Measurements from ENCODE around the gene AJAP1.

The AJAP1 gene

DNA sequence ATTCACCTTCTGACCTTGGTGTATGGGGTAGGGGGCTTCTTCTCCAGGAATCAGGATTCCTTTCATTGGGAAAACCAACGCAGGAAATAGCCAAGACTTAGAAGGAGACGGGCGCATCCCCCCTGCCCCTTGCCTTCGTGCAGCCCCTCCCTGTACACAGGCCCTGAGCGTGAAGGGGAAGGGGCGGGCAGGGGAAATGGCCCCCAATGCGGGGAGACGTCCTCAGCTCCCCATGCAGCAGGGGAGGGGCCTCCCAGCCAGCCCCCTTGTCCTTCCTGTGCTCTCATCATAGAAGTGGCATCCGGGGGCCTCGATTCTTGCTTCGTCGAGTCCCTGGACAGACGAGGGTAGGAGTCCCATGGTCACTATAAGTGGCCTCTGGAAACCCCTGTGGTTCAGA lies 116.9 kb downstream of the AJAP1 start:
- Histone ChIP-seq H3K23ac (ENCODE audit: low read length) (no peak overlapping the region), H3K18ac (ENCODE audit: low read length) (no peak overlapping the region), H3K27me3 (ENCODE audit: insufficient read depth, low read length, poor library complexity) (no peaks in the 10 kb centered on the region), H4K8ac (ENCODE audit: low read depth, low read length) (no peak overlapping the region), H3K56ac (ENCODE audit: low read length) (no peak overlapping the region), H2BK5ac (ENCODE audit: low read length) (no peak overlapping the region), H4K5ac (ENCODE audit: low read length) (no peak overlapping the region), H3K4me3 (ENCODE audit: low read length) (no peak overlapping the region), H3K4me2 (ENCODE audit: low read length) (no peak overlapping the region), H3K79me2 (ENCODE audit: control insufficient read depth, insufficient read depth, low read length) (no peaks in the 10 kb centered on the region), H3K79me1 (ENCODE audit: low read length) (no peaks in the 10 kb centered on the region), H3K4me1 (ENCODE audit: control insufficient read depth, low read depth, low read length) (no peaks in the 10 kb centered on the region), H3K4ac (ENCODE audit: low read depth, low read length) (no peak overlapping the region), H3K36me3 (ENCODE audit: control insufficient read depth, insufficient read depth, low read length) (no peaks in the 10 kb centered on the region), H2BK15ac (replicated peaks; ENCODE audit: low read depth) (no peak overlapping the region), H2BK120ac (ENCODE audit: low read depth, low read length) (no peak overlapping the region), H3K9ac (ENCODE audit: low read length) (no peak overlapping the region), H2AK5ac (ENCODE audit: low read length) (no peak overlapping the region), H3K27ac (ENCODE audit: low read depth, low read length) (no peak overlapping the region)
- WGBS (ENCODE audit: extremely low coverage, insufficient coverage, low lambda C conversion rate) = no CpG with 5 or more reads among the region's 13 CpGs
- DNase-seq = no peak

- Histone ChIP-seq H2BK120ac (ENCODE audit: low read depth, low read length) (no peak overlapping the region), H2BK5ac (ENCODE audit: low read length) (no peak overlapping the region), H3K23ac (ENCODE audit: low read length) (no peak overlapping the region), H3K4ac (ENCODE audit: low read depth, low read length) (no peak overlapping the region), H3K56ac (ENCODE audit: low read length) (no peak overlapping the region), H3K27ac (ENCODE audit: low read depth, low read length) (no peak overlapping the region), H3K4me1 (ENCODE audit: control insufficient read depth, low read depth, low read length) (no peaks in the 10 kb centered on the region), H3K9ac (ENCODE audit: low read length) (no peak overlapping the region), H3K79me2 (ENCODE audit: control insufficient read depth, insufficient read depth, low read length) (no peaks in the 10 kb centered on the region), H3K79me1 (ENCODE audit: low read length) (no peaks in the 10 kb centered on the region), H2AK5ac (ENCODE audit: low read length) (no peak overlapping the region), H4K5ac (ENCODE audit: low read length) (no peak overlapping the region), H2BK15ac (replicated peaks; ENCODE audit: low read depth) (no peak overlapping the region), H3K18ac (ENCODE audit: low read length) (no peak overlapping the region), H3K27me3 (ENCODE audit: insufficient read depth, low read length, poor library complexity) (no peaks in the 10 kb centered on the region), H3K36me3 (ENCODE audit: control insufficient read depth, insufficient read depth, low read length) (no peaks in the 10 kb centered on the region), H3K4me3 (ENCODE audit: low read length) (no peak overlapping the region), H4K8ac (ENCODE audit: low read depth, low read length) (no peak overlapping the region), H3K4me2 (ENCODE audit: low read length) (no peak overlapping the region)
- no CpG with 5 or more reads among the region's 8 CpGs for WGBS (ENCODE audit: extremely low coverage, insufficient coverage, low lambda C conversion rate)
- DNase-seq = no peak
Measured at GRCh38 chr1:4771721-4772120, 117.3 kb downstream of the AJAP1 start.

DNA sequence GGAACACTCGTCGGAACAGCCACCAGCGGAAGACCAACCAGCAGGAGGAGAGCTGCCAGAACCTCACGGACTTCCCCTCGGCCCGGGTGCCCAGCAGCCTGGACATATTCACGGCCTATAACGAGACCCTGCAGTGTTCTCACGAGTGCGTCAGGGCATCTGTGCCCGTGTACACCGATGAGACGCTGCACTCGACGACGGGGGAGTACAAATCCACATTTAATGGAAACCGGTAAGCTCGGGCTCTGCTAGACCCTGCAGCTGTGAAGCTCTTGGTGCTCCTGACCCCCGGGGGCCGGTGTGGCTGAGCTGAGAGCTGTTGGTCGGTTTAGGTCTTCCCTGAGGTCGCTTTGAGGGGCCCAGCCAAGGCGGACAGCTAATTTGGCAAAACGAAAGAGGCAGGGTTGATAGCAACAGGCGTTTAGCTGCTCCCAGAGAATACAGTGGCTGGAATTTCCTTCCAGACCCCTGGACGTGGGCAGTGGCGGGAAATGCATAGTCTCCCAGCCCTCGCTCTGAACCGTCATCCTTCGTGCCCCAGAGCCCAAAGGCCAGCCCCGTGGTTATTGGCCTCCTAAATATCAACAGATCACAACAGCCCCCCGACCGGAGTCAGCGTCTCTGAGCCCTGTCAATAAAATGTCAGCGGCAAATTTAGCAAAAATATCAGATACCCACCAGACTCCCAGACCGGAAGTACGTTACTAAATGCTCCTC lies 118.0 kb downstream of the AJAP1 start:
- Histone ChIP-seq H2AK5ac (ENCODE audit: low read length) (no peak overlapping the region), H4K8ac (ENCODE audit: low read depth, low read length) (no peak overlapping the region), H4K5ac (ENCODE audit: low read length) (no peak overlapping the region), H3K27me3 (ENCODE audit: insufficient read depth, low read length, poor library complexity) (no peaks in the 10 kb centered on the region), H2BK15ac (replicated peaks; ENCODE audit: low read depth) (no peak overlapping the region), H3K27ac (ENCODE audit: low read depth, low read length) (no peak overlapping the region), H3K9ac (ENCODE audit: low read length) (no peak overlapping the region), H2BK120ac (ENCODE audit: low read depth, low read length) (no peak overlapping the region), H3K56ac (ENCODE audit: low read length) (no peak overlapping the region), H3K79me1 (ENCODE audit: low read length) (no peaks in the 10 kb centered on the region), H2BK5ac (ENCODE audit: low read length) (no peak overlapping the region), H3K18ac (ENCODE audit: low read length) (no peak overlapping the region), H3K4ac (ENCODE audit: low read depth, low read length) (no peak overlapping the region), H3K23ac (ENCODE audit: low read length) (peak overlapping the region; percentile 66), H3K4me2 (ENCODE audit: low read length) (no peak overlapping the region), H3K79me2 (ENCODE audit: control insufficient read depth, insufficient read depth, low read length) (no peaks in the 10 kb centered on the region), H3K4me3 (ENCODE audit: low read length) (no peak overlapping the region), H3K36me3 (ENCODE audit: control insufficient read depth, insufficient read depth, low read length) (no peaks in the 10 kb centered on the region), H3K4me1 (ENCODE audit: control insufficient read depth, low read depth, low read length) (no peaks in the 10 kb centered on the region)
- no CpG with 5 or more reads among the region's 37 CpGs for WGBS (ENCODE audit: extremely low coverage, insufficient coverage, low lambda C conversion rate)
- no peak for DNase-seq

- H4K8ac ChIP-seq (ENCODE audit: low read depth, low read length) = no peak overlapping the region
- no peak overlapping the region for H3K27ac ChIP-seq (ENCODE audit: low read depth, low read length)
- H2BK5ac ChIP-seq (ENCODE audit: low read length) = no peak overlapping the region
- no peak overlapping the region for H3K4ac ChIP-seq (ENCODE audit: low read depth, low read length)
- H2AK5ac ChIP-seq (ENCODE audit: low read length) = no peak overlapping the region
- no peak overlapping the region for H2BK120ac ChIP-seq (ENCODE audit: low read depth, low read length)
- H3K4me2 ChIP-seq (ENCODE audit: low read length) = no peak overlapping the region
- H3K4me3 ChIP-seq (ENCODE audit: low read length) = no peak overlapping the region
- no peak overlapping the region for H2BK15ac ChIP-seq (replicated peaks; ENCODE audit: low read depth)
- H3K56ac ChIP-seq (ENCODE audit: low read length) = no peak overlapping the region
- no peaks in the 10 kb centered on the region for H3K36me3 ChIP-seq (ENCODE audit: control insufficient read depth, insufficient read depth, low read length)
- no peak overlapping the region for H3K9ac ChIP-seq (ENCODE audit: low read length)
- no CpG with 5 or more reads among the region's 7 CpGs for WGBS (ENCODE audit: extremely low coverage, insufficient coverage, low lambda C conversion rate)
- no peak overlapping the region for H3K18ac ChIP-seq (ENCODE audit: low read length)
- H3K27me3 ChIP-seq (ENCODE audit: insufficient read depth, low read length, poor library complexity) = no peaks in the 10 kb centered on the region
- no peaks in the 10 kb centered on the region for H3K4me1 ChIP-seq (ENCODE audit: control insufficient read depth, low read depth, low read length)
- DNase-seq = no peak
- H3K79me2 ChIP-seq (ENCODE audit: control insufficient read depth, insufficient read depth, low read length) = no peaks in the 10 kb centered on the region
- no peak overlapping the region for H3K23ac ChIP-seq (ENCODE audit: low read length)
- H3K79me1 ChIP-seq (ENCODE audit: low read length) = no peaks in the 10 kb centered on the region
- no peak overlapping the region for H4K5ac ChIP-seq (ENCODE audit: low read length)
Measured at GRCh38 chr1:4773226-4773625, 118.8 kb downstream of the AJAP1 start.

DNA sequence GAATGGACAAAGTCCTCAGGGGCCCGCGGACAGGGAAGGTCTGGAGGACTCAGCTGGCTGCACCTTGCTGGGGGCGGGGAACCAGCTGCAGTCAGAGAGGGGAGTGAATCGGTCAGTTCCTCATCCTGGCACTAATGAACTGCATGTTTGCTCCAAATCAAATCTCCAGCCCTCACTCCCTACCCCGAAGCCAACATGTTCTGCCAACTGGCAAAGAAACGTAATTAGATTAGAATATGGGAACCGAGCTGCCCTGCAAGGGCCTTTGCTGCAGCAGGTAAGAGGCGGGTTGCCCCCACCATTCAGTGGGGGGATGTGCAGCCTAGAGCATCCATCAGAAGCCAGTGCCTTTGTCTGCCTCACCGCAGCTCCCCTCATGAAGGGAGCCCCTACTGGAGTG lies 121.1 kb downstream of the AJAP1 start:
- no peak overlapping the region for H2BK15ac ChIP-seq (replicated peaks; ENCODE audit: low read depth)
- H3K9ac ChIP-seq (ENCODE audit: low read length) = no peak overlapping the region
- no peak overlapping the region for H3K23ac ChIP-seq (ENCODE audit: low read length)
- no peak for DNase-seq
- no peak overlapping the region for H2BK5ac ChIP-seq (ENCODE audit: low read length)
- no peak overlapping the region for H4K8ac ChIP-seq (ENCODE audit: low read depth, low read length)
- no peaks in the 10 kb centered on the region for H3K4me1 ChIP-seq (ENCODE audit: control insufficient read depth, low read depth, low read length)
- H4K5ac ChIP-seq (ENCODE audit: low read length) = no peak overlapping the region
- no peaks in the 10 kb centered on the region for H3K27me3 ChIP-seq (ENCODE audit: insufficient read depth, low read length, poor library complexity)
- no peaks in the 10 kb centered on the region for H3K79me2 ChIP-seq (ENCODE audit: control insufficient read depth, insufficient read depth, low read length)
- no peak overlapping the region for H3K4me2 ChIP-seq (ENCODE audit: low read length)
- H2AK5ac ChIP-seq (ENCODE audit: low read length) = no peak overlapping the region
- no peak overlapping the region for H3K18ac ChIP-seq (ENCODE audit: low read length)
- no peak overlapping the region for H2BK120ac ChIP-seq (ENCODE audit: low read depth, low read length)
- H3K4me3 ChIP-seq (ENCODE audit: low read length) = no peak overlapping the region
- H3K79me1 ChIP-seq (ENCODE audit: low read length) = no peaks in the 10 kb centered on the region
- H3K56ac ChIP-seq (ENCODE audit: low read length) = no peak overlapping the region
- H3K4ac ChIP-seq (ENCODE audit: low read depth, low read length) = no peak overlapping the region
- H3K27ac ChIP-seq (ENCODE audit: low read depth, low read length) = no peak overlapping the region
- no CpG with 5 or more reads among the region's 9 CpGs for whole genome bisulfite sequencing (ENCODE audit: extremely low coverage, insufficient coverage, low lambda C conversion rate)
- no peaks in the 10 kb centered on the region for H3K36me3 ChIP-seq (ENCODE audit: control insufficient read depth, insufficient read depth, low read length)

- Histone ChIP-seq H3K27me3 (ENCODE audit: insufficient read depth, low read length, poor library complexity) (no peaks in the 10 kb centered on the region), H2BK120ac (ENCODE audit: low read depth, low read length) (no peak overlapping the region), H2AK5ac (ENCODE audit: low read length) (no peak overlapping the region), H3K4me2 (ENCODE audit: low read length) (no peak overlapping the region), H3K27ac (ENCODE audit: low read depth, low read length) (no peak overlapping the region), H4K8ac (ENCODE audit: low read depth, low read length) (no peak overlapping the region), H3K23ac (ENCODE audit: low read length) (no peak overlapping the region), H3K4me1 (ENCODE audit: control insufficient read depth, low read depth, low read length) (no peaks in the 10 kb centered on the region), H2BK15ac (replicated peaks; ENCODE audit: low read depth) (no peak overlapping the region), H4K5ac (ENCODE audit: low read length) (no peak overlapping the region), H3K79me1 (ENCODE audit: low read length) (no peaks in the 10 kb centered on the region), H3K4ac (ENCODE audit: low read depth, low read length) (no peak overlapping the region), H3K9ac (ENCODE audit: low read length) (no peak overlapping the region), H3K36me3 (ENCODE audit: control insufficient read depth, insufficient read depth, low read length) (no peaks in the 10 kb centered on the region), H2BK5ac (ENCODE audit: low read length) (no peak overlapping the region), H3K56ac (ENCODE audit: low read length) (no peak overlapping the region), H3K18ac (ENCODE audit: low read length) (no peak overlapping the region), H3K4me3 (ENCODE audit: low read length) (no peak overlapping the region), H3K79me2 (ENCODE audit: control insufficient read depth, insufficient read depth, low read length) (no peaks in the 10 kb centered on the region)
- WGBS (ENCODE audit: extremely low coverage, insufficient coverage, low lambda C conversion rate) = no CpG with 5 or more reads among the region's 7 CpGs
- DNase-seq = peak; percentile 39
Measured at GRCh38 chr1:4778056-4778455, 123.6 kb downstream of the AJAP1 start.
